Activated naive CD8-positive, alpha-beta T cell treated with anti-CD3 and anti-CD28 coated beads for 36 hours (primary cell): ENCODE measurements around the gene EHBP1. TPM values are rescaled to one million over a fixed set of nuclear protein-coding genes. Genes with fewer than 3 reads are reported as not detected.

Experiments
- DNase-seq: peaks from one replicate; pipeline ENCODE4 v3.0.0; 2021
- H3K27ac Mint-ChIP-seq: one replicate; pipeline ENCODE4 v1.8.0; 2022; ENCODE audit warnings: mild to moderate bottlenecking, moderate library complexity, mixed read lengths
- H3K27me3 Mint-ChIP-seq: one replicate; pipeline ENCODE4 v1.8.0; 2022; ENCODE audit warnings: mild to moderate bottlenecking, mixed read lengths
- H3K36me3 Mint-ChIP-seq: one replicate; pipeline ENCODE4 v1.8.0; 2021; ENCODE audit warnings: mild to moderate bottlenecking, mixed read lengths
- H3K4me1 Mint-ChIP-seq: one replicate; pipeline ENCODE4 v1.8.0; 2021; ENCODE audit warnings: mixed read lengths
- H3K4me3 Mint-ChIP-seq: one replicate; pipeline ENCODE4 v1.8.0; 2022; ENCODE audit warnings: mild to moderate bottlenecking, moderate library complexity, mixed read lengths
- H3K9me3 Mint-ChIP-seq: one replicate; pipeline ENCODE4 v1.8.0; 2022; ENCODE audit warnings: mixed read lengths
- total RNA-seq, 2 experiments: library from RNA; stranded (reverse); gene quantifications; one replicate each; pipeline ENCODE4 v1.2.3, GENCODE V29; 2021

Gene EHBP1
- total RNA-seq, 2 experiments from 2014 or later: 25.3 to 28.2 TPM

GRCh38 chr2:62770629-62771028, 65.1 kb downstream of the EHBP1 start:
- Mint-ChIP-seq H3K36me3 (peaks cover 8% of the 10 kb centered on the region), H3K27ac (no peak overlapping the region), H3K27me3 (no peaks in the 10 kb centered on the region), H3K4me1 (peaks cover 4% of the 10 kb centered on the region), H3K4me3 (no peak overlapping the region), H3K9me3 (peaks cover 3% of the 10 kb centered on the region)
- DNase-seq: no peak

DNA sequence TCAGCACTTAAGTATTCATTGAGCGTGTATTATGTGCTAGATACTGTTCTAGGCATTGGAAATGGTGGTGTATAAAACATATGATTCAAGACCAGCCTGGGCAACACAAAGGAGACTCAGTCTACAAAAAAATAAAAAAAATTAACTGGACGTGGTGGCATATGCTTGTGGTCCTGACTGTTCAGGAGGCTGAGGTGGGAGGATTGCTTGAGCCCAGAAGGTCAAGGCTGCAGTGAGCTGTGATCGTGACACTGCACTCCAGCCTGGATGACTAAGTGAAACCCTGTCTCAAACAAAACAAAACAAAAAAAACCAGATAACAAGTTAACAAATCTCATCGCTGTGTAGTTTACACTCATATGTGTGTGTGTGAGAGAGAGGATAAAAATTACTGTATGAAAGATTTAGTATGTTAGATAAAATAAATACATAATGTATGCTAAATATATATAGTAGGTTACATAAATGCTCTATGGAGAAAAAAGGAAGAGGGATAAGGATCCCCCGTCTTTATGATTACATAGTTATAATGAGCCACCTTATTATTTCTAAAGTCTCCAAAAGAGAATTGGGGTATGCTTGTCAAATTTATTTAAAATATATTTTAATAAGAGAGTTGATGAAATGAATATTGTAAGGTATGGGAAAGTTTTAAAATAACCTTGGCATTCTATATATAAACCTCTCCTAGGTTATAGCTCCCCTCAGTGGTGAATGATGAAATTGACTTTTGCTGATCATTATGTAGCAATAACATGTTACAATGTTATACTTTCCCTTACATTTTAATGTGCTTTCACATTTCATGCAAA, 69.2 kb downstream of the EHBP1 start:
- Mint-ChIP-seq H3K36me3 (no peaks in the 10 kb centered on the region), H3K27me3 (no peaks in the 10 kb centered on the region), H3K9me3 (peaks cover 3% of the 10 kb centered on the region), H3K4me1 (peaks cover 4% of the 10 kb centered on the region), H3K27ac (no peak overlapping the region), H3K4me3 (no peak overlapping the region)
- no peak for DNase-seq

- DNase-seq: no peak
- no peaks in the 10 kb centered on the region for H3K27me3 Mint-ChIP-seq
- H3K36me3 Mint-ChIP-seq: no peaks in the 10 kb centered on the region
- H3K4me1 Mint-ChIP-seq: peaks cover 4% of the 10 kb centered on the region
- no peak overlapping the region for H3K4me3 Mint-ChIP-seq
- H3K27ac Mint-ChIP-seq: no peak overlapping the region
- no peaks in the 10 kb centered on the region for H3K9me3 Mint-ChIP-seq
Measured at GRCh38 chr2:62775367-62775668, 69.8 kb downstream of the EHBP1 start.

- Mint-ChIP-seq H3K27ac (no peak overlapping the region), H3K27me3 (no peaks in the 10 kb centered on the region), H3K4me3 (no peak overlapping the region), H3K9me3 (peaks cover 4% of the 10 kb centered on the region), H3K36me3 (peaks cover 10% of the 10 kb centered on the region), H3K4me1 (peaks cover 10% of the 10 kb centered on the region)
- no peak for DNase-seq
Measured at GRCh38 chr2:62783679-62784078, 78.2 kb downstream of the EHBP1 start.

DNA sequence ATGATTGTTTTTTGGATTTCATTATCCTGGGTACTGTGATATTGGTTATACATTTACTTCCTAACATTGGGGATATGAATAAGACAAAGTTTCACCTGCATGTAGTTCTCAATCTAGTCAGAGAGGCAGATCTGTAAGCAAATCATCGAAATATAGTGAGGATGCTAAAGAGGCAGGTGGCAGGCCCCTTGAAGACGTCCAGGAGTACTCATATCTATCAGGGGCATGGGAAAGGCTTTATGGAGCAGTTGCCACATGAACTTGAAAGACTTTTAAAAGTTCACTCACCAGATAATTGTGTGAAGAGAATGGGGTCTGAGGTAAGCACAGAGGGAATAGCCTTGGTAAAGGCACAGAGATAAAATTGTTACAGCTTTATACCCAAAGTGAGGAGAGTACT, 78.8 kb downstream of the EHBP1 start:
- H3K27ac Mint-ChIP-seq: no peak overlapping the region
- H3K4me3 Mint-ChIP-seq: no peak overlapping the region
- H3K4me1 Mint-ChIP-seq: peaks cover 16% of the 10 kb centered on the region
- no peaks in the 10 kb centered on the region for H3K27me3 Mint-ChIP-seq
- H3K36me3 Mint-ChIP-seq: peaks cover 10% of the 10 kb centered on the region
- DNase-seq: no peak
- H3K9me3 Mint-ChIP-seq: peaks cover 4% of the 10 kb centered on the region

GRCh38 chr2:62785216-62785615, 79.7 kb downstream of the EHBP1 start:
- peaks cover 10% of the 10 kb centered on the region for H3K36me3 Mint-ChIP-seq
- H3K4me3 Mint-ChIP-seq: no peak overlapping the region
- H3K9me3 Mint-ChIP-seq: peaks cover 4% of the 10 kb centered on the region
- H3K4me1 Mint-ChIP-seq: peaks cover 22% of the 10 kb centered on the region
- DNase-seq: no peak
- H3K27me3 Mint-ChIP-seq: no peaks in the 10 kb centered on the region
- H3K27ac Mint-ChIP-seq: no peak overlapping the region

DNA sequence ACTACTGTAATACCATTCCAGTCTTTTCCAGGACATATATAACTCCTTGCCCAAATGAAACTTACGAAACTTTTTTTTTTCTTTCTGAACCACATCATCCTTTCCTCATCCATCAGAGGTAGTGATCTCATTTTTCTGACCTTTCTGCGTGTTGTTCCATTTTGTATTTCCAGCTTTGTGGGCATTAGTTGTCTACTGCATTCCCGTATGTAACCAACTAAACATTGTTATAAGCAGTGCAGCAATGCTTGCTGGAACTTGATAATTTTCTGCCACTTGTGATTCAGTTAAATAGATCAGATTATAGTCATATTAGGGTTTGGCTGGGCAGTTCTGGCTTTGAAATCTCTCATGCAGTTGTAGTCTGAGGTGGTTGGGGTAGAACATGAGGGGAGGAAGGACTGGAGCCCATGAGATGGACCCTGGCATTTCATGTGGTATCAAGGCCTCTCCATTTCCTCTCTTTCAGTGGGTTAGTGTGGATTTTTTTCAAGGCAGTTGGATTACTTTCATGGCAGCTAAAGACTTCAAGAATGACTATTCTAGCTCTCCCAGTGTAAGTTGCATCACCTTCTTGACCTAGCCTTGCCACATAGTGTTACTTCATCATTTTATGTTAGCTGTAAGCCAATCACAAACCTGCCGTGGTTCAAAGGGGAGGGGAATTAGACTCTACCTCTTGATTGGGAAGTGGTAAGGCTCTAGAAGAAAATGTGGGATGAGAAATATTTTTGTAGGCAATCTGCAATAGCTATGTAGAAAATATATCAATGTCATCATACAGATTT, 80.5 kb downstream of the EHBP1 start:
- Mint-ChIP-seq H3K36me3 (peaks cover 10% of the 10 kb centered on the region), H3K4me3 (no peak overlapping the region), H3K27ac (no peak overlapping the region), H3K27me3 (no peaks in the 10 kb centered on the region), H3K4me1 (peaks cover 22% of the 10 kb centered on the region), H3K9me3 (peaks cover 4% of the 10 kb centered on the region)
- no peak for DNase-seq

DNA sequence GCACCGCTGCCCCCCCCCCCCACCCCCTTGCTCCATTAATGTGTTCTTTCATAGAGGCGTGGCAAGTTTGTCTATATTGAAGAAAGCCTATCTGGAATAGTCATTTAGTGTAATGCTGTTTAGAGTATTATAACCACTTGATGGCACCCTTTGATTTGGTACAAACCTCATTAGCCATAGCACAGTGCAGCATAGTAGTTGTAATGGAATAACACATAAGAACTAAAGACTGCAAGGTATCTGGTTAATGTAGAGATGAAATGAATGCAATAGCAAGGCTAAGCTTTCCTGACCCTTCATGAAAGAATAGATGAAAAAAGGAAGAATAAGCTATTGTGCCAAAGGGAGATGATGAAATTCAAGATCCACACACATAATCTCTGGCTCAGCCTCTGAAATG, 81.9 kb downstream of the EHBP1 start:
- Mint-ChIP-seq H3K9me3 (peaks cover 4% of the 10 kb centered on the region), H3K4me3 (no peak overlapping the region), H3K4me1 (peaks cover 22% of the 10 kb centered on the region), H3K27me3 (no peaks in the 10 kb centered on the region), H3K27ac (no peak overlapping the region), H3K36me3 (peaks cover 10% of the 10 kb centered on the region)
- DNase-seq: no peak

GRCh38 chr2:62789518-62789917, 84.0 kb downstream of the EHBP1 start:
- Mint-ChIP-seq H3K27ac (no peak overlapping the region), H3K27me3 (no peaks in the 10 kb centered on the region), H3K9me3 (no peaks in the 10 kb centered on the region), H3K4me1 (peaks cover 22% of the 10 kb centered on the region), H3K36me3 (no peaks in the 10 kb centered on the region), H3K4me3 (no peak overlapping the region)
- DNase-seq: no peak

DNA sequence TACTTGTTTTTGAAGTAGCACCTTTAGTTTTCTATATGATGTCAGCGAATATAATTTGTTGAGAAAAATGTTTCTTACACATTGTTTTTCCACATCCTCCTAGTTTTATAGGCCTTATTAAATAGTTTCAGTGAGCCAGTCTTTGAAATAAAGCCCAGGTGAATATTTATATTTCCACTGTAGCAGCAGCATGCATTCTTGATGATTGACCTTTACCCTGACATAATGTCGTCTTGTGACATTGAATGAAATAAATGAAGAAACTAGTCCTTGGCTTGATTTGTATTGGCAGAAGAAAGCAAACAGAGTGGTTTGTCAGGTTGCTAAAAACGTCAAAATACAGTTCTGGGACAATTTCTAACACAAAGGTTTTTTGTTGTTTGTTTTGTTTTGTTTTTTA, 84.4 kb downstream of the EHBP1 start:
- Mint-ChIP-seq H3K9me3 (no peaks in the 10 kb centered on the region), H3K27ac (no peak overlapping the region), H3K4me3 (no peak overlapping the region), H3K4me1 (peaks cover 22% of the 10 kb centered on the region), H3K36me3 (no peaks in the 10 kb centered on the region), H3K27me3 (no peaks in the 10 kb centered on the region)
- DNase-seq: no peak

DNA sequence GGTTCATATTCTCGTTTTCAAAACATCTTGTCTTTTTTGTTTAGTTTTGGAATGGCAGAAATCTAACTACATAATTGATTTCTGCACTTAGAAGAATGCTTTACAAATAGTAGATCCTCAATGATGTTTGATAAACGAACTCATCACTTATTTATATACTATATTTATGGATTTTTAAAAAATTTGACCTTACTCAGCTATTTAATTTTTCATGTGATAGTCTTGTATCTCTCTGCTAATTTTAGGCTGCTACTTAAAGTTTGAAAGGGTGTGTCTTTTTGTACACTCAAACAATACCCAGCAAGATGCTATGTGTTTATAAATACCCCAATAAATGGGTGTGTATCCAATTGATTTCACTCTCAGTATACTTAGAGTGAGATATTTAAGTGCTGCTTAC, 86.9 kb downstream of the EHBP1 start:
- Mint-ChIP-seq H3K27ac (no peak overlapping the region), H3K36me3 (no peaks in the 10 kb centered on the region), H3K4me1 (peaks cover 12% of the 10 kb centered on the region), H3K4me3 (no peak overlapping the region), H3K27me3 (no peaks in the 10 kb centered on the region), H3K9me3 (no peaks in the 10 kb centered on the region)
- no peak for DNase-seq

DNA sequence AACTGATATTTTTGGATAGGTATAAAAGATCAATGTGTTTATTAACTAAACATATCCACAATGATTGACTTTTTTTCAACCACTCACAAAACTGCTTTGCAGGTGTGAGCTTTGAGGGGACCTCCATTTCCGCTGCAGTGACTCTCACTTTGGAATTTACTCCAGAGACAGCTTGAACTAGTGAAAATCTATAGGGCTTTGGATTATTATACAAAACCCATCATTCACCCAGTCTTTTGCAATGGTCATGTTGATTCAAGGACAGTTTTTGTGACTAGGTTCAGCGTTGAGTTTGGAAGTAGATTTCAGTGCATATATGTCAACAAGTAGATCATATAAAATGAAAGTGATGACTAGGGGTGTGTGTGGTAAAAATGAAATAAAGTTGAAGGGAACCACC, 87.7 kb downstream of the EHBP1 start:
- Mint-ChIP-seq H3K27me3 (no peaks in the 10 kb centered on the region), H3K36me3 (no peaks in the 10 kb centered on the region), H3K4me1 (peaks cover 12% of the 10 kb centered on the region), H3K4me3 (no peak overlapping the region), H3K9me3 (no peaks in the 10 kb centered on the region), H3K27ac (no peak overlapping the region)
- DNase-seq: no peak

GRCh38 chr2:62794791-62795190, 89.3 kb downstream of the EHBP1 start:
- Mint-ChIP-seq H3K27ac (no peak overlapping the region), H3K4me1 (peaks cover 9% of the 10 kb centered on the region), H3K4me3 (no peak overlapping the region), H3K36me3 (no peaks in the 10 kb centered on the region), H3K9me3 (no peaks in the 10 kb centered on the region), H3K27me3 (no peaks in the 10 kb centered on the region)
- DNase-seq: no peak

- Mint-ChIP-seq H3K4me1 (peaks cover 11% of the 10 kb centered on the region), H3K27ac (no peak overlapping the region), H3K4me3 (no peak overlapping the region), H3K9me3 (no peaks in the 10 kb centered on the region), H3K36me3 (no peaks in the 10 kb centered on the region), H3K27me3 (no peaks in the 10 kb centered on the region)
- DNase-seq: no peak
Measured at GRCh38 chr2:62795341-62795740, 89.8 kb downstream of the EHBP1 start.

GRCh38 chr2:62797107-62797506, 91.6 kb downstream of the EHBP1 start:
- Mint-ChIP-seq H3K27me3 (no peaks in the 10 kb centered on the region), H3K4me3 (no peak overlapping the region), H3K9me3 (no peaks in the 10 kb centered on the region), H3K4me1 (peaks cover 24% of the 10 kb centered on the region), H3K36me3 (no peaks in the 10 kb centered on the region), H3K27ac (no peak overlapping the region)
- DNase-seq: no peak

GRCh38 chr2:62800618-62801017, 95.1 kb downstream of the EHBP1 start:
- H3K9me3 Mint-ChIP-seq: no peaks in the 10 kb centered on the region
- no peak overlapping the region for H3K27ac Mint-ChIP-seq
- DNase-seq: no peak
- H3K36me3 Mint-ChIP-seq: peaks cover 2% of the 10 kb centered on the region
- no peak overlapping the region for H3K4me3 Mint-ChIP-seq
- no peaks in the 10 kb centered on the region for H3K27me3 Mint-ChIP-seq
- peaks cover 26% of the 10 kb centered on the region for H3K4me1 Mint-ChIP-seq
